ENCODE data around the gene BBS9.

The BBS9 gene

DNA sequence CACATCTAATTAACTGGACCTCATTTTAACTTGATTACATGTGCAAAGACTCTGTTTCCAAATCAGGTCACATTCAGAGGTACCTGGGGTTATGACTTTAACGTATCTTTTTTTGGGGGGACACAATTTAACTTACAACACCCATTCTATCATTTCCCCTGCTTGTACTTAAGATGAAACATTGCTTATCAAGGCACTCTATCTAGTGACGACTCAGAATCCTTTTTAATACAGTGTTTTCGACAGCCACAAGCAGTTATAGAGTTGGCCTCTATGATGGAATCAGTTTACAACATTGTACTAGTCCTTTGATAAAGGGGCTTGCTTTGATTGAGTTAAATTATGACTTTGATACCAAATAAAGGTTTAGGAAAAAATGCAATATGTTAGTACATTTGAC, 22.7 kb downstream of the BBS9 start:
- TF ChIP-seq, protein P1, sequence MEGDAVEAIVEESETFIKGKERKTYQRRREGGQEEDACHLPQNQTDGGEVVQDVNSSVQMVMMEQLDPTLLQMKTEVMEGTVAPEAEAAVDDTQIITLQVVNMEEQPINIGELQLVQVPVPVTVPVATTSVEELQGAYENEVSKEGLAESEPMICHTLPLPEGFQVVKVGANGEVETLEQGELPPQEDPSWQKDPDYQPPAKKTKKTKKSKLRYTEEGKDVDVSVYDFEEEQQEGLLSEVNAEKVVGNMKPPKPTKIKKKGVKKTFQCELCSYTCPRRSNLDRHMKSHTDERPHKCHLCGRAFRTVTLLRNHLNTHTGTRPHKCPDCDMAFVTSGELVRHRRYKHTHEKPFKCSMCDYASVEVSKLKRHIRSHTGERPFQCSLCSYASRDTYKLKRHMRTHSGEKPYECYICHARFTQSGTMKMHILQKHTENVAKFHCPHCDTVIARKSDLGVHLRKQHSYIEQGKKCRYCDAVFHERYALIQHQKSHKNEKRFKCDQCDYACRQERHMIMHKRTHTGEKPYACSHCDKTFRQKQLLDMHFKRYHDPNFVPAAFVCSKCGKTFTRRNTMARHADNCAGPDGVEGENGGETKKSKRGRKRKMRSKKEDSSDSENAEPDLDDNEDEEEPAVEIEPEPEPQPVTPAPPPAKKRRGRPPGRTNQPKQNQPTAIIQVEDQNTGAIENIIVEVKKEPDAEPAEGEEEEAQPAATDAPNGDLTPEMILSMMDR (conservative IDR thresholded peaks at IDR 0.05; ENCODE audit: low read length), result no peak
- H3K4me3 ChIP-seq (ENCODE audit: low read length), result no peak overlapping the region
- no peak for DNase-seq (ENCODE audit: low read depth)

DNA sequence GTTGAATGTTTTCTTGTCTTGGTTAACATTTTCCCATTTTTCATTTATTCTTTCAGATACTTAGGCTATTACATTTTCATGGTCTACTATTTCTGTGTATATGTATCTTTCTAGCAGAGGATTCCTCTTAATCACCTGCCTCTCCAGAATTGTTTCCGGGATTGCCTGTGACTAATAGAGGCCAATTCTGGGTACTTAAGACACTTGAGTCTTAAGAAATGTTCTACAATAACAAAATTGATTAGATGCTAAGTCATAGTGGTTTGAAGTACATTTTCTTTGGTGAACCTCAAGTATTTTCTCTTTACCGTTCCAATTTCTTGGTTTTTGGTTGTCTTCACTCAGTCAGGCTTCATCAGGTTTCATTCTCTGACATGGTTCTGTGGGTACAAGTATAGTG, 26.4 kb downstream of the BBS9 start:
- TF ChIP-seq, protein P1 (conservative IDR thresholded peaks at IDR 0.05; ENCODE audit: low read length), result no peak
- DNase-seq (ENCODE audit: low read depth), result peak; percentile 59
- H3K4me3 ChIP-seq (ENCODE audit: low read length), result no peak overlapping the region

DNA sequence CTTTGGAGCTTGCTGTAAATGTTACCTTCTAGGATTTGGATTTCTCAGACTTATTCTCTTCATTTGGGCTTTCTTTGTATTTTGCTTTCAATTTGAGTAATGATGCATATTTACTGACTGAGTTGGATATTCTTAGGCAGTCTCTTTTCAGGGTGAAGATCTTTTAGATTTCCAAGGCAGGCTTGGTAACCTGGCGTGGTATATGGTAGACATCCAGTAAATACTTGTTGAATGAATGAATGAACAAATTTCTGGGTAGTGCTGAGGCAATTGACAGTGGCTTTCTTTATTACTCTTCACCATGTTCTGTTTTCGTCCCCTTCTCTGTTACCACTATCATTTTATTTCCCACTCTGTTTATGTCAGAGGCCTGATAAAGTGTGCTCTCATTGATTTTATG, 27.1 kb downstream of the BBS9 start:
- no peak overlapping the region for H3K4me3 ChIP-seq (ENCODE audit: low read length)
- TF ChIP-seq, protein P1 (conservative IDR thresholded peaks at IDR 0.05; ENCODE audit: low read length), result no peak
- DNase-seq (ENCODE audit: low read depth), result no peak

DNA sequence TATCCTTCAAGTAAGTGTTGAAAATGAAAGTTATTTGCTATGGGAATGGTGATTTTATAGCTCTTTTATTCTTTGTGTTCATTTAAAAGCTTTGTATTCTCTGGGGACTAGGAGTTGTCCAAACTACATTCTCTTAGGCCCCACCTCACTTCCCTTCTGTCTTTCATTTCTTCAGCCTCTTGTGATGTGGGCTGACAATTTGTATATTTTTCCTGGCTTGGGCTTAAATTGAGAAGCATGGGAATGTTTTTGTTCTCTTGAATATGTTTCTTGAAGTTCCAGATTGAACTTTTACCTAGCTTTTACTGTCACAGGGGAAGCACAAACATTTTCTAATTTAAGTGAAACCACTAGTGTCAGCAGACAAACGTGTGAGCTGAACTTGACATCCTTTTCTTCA, 27.9 kb downstream of the BBS9 start:
- TF ChIP-seq, protein P1 (conservative IDR thresholded peaks at IDR 0.05; ENCODE audit: low read length), result no peak
- peak; percentile 59 for DNase-seq (ENCODE audit: low read depth)
- no peak overlapping the region for H3K4me3 ChIP-seq (ENCODE audit: low read length)

DNA sequence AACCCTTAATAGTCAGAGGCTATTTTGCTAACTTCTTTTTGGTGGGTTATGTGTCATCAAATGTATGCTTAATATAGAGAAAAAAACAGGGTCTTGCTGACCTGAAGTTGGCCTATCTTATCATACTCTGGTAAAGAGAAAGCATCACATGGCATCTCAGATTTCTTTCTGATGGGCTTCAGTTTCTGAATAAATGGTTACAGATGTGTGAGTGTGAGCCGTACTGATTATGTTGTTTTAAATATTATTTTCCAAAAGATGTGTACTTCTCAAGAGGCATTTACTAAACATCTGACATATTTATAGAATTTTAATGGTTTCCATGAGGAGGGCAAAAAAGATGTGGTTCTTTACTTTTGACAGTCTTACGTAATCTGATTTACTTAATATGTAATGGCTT, 28.4 kb downstream of the BBS9 start:
- H3K4me3 ChIP-seq (ENCODE audit: low read length), result no peak overlapping the region
- TF ChIP-seq, protein P1 (conservative IDR thresholded peaks at IDR 0.05; ENCODE audit: low read length), result no peak
- DNase-seq (ENCODE audit: low read depth), result peak; percentile 41

DNA sequence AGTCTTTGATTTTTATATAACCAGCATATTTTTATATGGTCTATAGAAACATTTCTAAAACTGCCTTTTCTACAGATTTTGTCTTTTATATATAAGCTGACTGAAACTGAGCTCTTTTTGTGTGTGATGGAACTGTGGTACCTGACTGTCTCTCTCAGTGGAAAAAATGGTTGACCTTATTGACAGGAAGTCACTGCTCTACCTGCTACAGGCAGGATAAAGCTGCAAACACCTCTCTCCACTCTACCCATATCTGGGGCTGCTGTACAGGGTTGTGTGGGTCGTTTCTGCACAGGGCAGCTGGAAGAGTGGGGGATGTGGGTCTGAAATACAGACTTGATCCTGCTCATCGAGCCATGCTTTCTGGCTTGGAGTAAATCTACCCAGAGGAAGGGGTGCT, 48.5 kb downstream of the BBS9 start:
- no peak overlapping the region for H3K4me3 ChIP-seq (ENCODE audit: low read length)
- no peak for DNase-seq (ENCODE audit: low read depth)
- TF ChIP-seq, protein P1 (conservative IDR thresholded peaks at IDR 0.05; ENCODE audit: low read length), result no peak

DNA sequence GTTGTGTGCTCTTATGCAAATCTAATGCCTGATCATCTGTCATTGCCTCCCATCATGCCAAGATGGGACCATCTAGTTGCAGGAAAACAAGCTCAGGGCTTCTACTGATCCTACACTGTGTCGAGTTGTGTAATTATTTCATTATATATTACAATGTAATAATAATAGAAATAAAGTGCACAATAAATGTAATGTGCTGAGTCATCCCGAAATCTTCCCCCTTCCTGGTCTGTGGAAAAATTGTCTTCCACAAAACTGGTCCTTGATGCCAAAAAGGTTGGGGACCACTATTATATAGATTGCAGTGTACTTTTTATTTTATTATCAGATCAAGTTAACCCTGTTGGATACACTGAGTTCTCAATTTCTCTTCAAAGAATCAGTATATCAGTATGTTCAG, 50.2 kb downstream of the BBS9 start:
- H3K4me3 ChIP-seq (ENCODE audit: low read length), result no peak overlapping the region
- no peak for DNase-seq (ENCODE audit: low read depth)
- TF ChIP-seq, protein P1 (conservative IDR thresholded peaks at IDR 0.05; ENCODE audit: low read length), result no peak

Data from AG10803 (cell line).